ENCODE results near the gene PLA2G2F. TPM values are rescaled to one million over a fixed set of nuclear protein-coding genes. Genes with fewer than 3 reads are reported as not detected.
A peak's percentile ranks its signal among the peaks of the same experiment; 100 is the strongest.

Gene PLA2G2F
- total and polyA plus RNA-seq, 2 of the 8 experiments (the other 6 are each of a cell fraction or from before 2014, with no cell fraction given): not detected

DNA sequence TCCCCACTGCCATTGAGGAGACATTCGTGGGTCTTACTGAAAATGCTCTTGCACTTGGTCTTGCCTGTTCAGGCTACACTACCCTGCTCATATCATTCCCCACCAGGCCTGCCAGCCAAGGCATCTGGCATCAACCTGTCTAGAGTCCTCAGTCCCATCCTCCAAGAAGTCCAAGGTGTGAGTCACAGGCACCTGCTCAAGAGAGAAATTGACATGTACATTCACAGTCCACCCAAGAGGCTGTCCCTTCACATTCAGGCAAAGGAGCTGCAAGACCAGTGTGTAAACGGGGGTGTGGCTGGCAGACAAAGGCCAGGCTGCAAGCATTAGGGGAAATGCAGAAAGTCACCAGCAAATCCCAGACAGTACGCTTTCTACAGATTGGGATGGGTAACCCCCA lies 60.3 kb downstream of the PLA2G2F start:
- Histone ChIP-seq H3K14ac (ENCODE audit: insufficient read length) (no peak overlapping the region), H3K9me3 (ENCODE audit: insufficient read depth in 2 of 2, low read depth in 1 of 2, low read length in 1 of 2) (no peaks in the 10 kb centered on the region), H3K18ac (ENCODE audit: extremely low read depth, low read length) (no peak overlapping the region), H3K27me3 (replicated peaks in 1 of 4; ENCODE audit: control insufficient read depth in 3 of 4, extremely low read depth in 1 of 4, insufficient read depth in 3 of 4, low read length in 3 of 4) (no peaks in the 10 kb centered on the region; a peak in 1 of 7 replicates), H4K91ac (replicated peaks; ENCODE audit: insufficient read length, low read length) (no peak overlapping the region), H2BK12ac (ENCODE audit: low read depth, low read length) (no peak overlapping the region), H3K23ac (ENCODE audit: insufficient read length) (no peak overlapping the region), H2BK5ac (ENCODE audit: low read depth, low read length) (no peak overlapping the region), H3K36me3 (ENCODE audit: control insufficient read depth in 2 of 4, insufficient read depth in 4 of 4, low read length in 3 of 4) (no peaks in the 10 kb centered on the region), H3K4me1 (replicated peaks in 1 of 4; ENCODE audit: control insufficient read depth in 3 of 4, insufficient read depth in 4 of 4, low read length in 3 of 4) (peaks cover 0 to 3% (median under 1%) of the 10 kb centered on the region in 4 experiments; a peak in 4 of 7 replicates), H2BK20ac (ENCODE audit: low read length) (no peak overlapping the region), H2AFZ (ENCODE audit: low read length) (peak overlapping the region; percentile 64; the same call in 1 of the 2 replicates), H3K56ac (replicated peaks; ENCODE audit: insufficient read length, low read depth, low read length) (no peak overlapping the region), H3K4ac (replicated peaks; ENCODE audit: insufficient read length, low read depth, low read length) (no peak overlapping the region), H2BK120ac (replicated peaks; ENCODE audit: low read depth, low read length) (no peak overlapping the region), H2BK15ac (ENCODE audit: low read length) (0 out of 2 replicates have a peak overlapping the region, but pooled peaks have one; percentile 72), H4K8ac (ENCODE audit: extremely low read depth, insufficient read depth, low read length) (no peak overlapping the region), H4K5ac (ENCODE audit: insufficient read length, low read depth, low read length) (no peak overlapping the region), H3K79me2 (ENCODE audit: control insufficient read depth in 1 of 2, insufficient read depth in 2 of 2, low read length in 2 of 2) (no peaks in the 10 kb centered on the region), H3K23me2 (ENCODE audit: low read depth, low read length) (no peaks in the 10 kb centered on the region), H3K9ac (replicated peaks in 1 of 4; ENCODE audit: extremely low read depth in 1 of 4, low read depth in 3 of 4, low read length in 3 of 4) (no peak overlapping the region), H4K20me1 (replicated peaks in 1 of 2; ENCODE audit: control insufficient read depth in 1 of 2, insufficient read depth in 2 of 2, low read length in 2 of 2) (no peaks in the 10 kb centered on the region), H3K4me3 (ENCODE audit: extremely low read depth in 1 of 4, insufficient read depth in 2 of 4, low read depth in 3 of 4, low read length in 4 of 4) (no peak overlapping the region), H2AK5ac (ENCODE audit: low read depth, low read length) (no peak overlapping the region), H3K27ac (ENCODE audit: low read depth, low read length) (no peak overlapping the region), H3K4me2 (ENCODE audit: insufficient read depth in 1 of 2, low read depth in 2 of 2, low read length in 2 of 2) (no peak overlapping the region), H3K79me1 (ENCODE audit: low read depth, low read length) (no peaks in the 10 kb centered on the region)
- no peak for TF ChIP-seq SP1 (IDR thresholded peaks at IDR 0.05; ENCODE audit: low read depth, low read length)
- TF ChIP-seq CBX8 (IDR thresholded peaks at IDR 0.05; ENCODE audit: borderline replicate concordance, low read depth, low read length): no peak
- TF ChIP-seq SIRT6 (IDR thresholded peaks at IDR 0.05; ENCODE audit: low read length): no peak
- no peak for TF ChIP-seq NRF1 (IDR thresholded peaks at IDR 0.05; ENCODE audit: low read depth, low read length)
- no peak for TF ChIP-seq SAP30 (IDR thresholded peaks at IDR 0.05; ENCODE audit: insufficient read depth, insufficient replicate concordance, low read length)
- TF ChIP-seq RNF2 (IDR thresholded peaks at IDR 0.05; ENCODE audit: borderline replicate concordance, low read depth, low read length, missing control alignments, poor library complexity, severe bottlenecking): no peak
- TF ChIP-seq BCL11A (IDR thresholded peaks at IDR 0.05; ENCODE audit: low read depth in 2 of 2, low read length in 2 of 2): no peak
- TF ChIP-seq CBX5 (IDR thresholded peaks at IDR 0.05; ENCODE audit: low read depth, low read length): no peak
- no peak for TF ChIP-seq GTF2F1 (IDR thresholded peaks at IDR 0.05; ENCODE audit: borderline replicate concordance, low read depth, low read length)
- ChIA-PET CTCF (ENCODE audit: partially characterized antibody) (interaction anchor here (0.9 to 1.7 kb wide), 5 partner anchors 41 to 231 kb away, joined by 3 to 4 read pairs (median 3); no protein-coding TSS in a partner anchor), POLR2A (ENCODE audit: partially characterized antibody) (no interaction called here)
- FAIRE-seq (no peak), DNase-seq (ENCODE audit: low read depth in 1 of 2, low spot score in 2 of 2) (no peak)
- 95% methylated on average over 3 of the region's 3 CpGs; no CpG with 5 or more reads in 1 of the 2 experiments for WGBS, 2 experiments (ENCODE audit: extremely low coverage in 1 of 2, insufficient coverage in 1 of 2, insufficient read length in 1 of 2, insufficient replicate concordance in 2 of 2, low coverage in 1 of 2, low lambda C conversion rate in 2 of 2, missing lambda C conversion rate in 1 of 2)
